Measurements from ENCODE around the gene RSBN1L.

The RSBN1L gene

GRCh38 chr7:77811516-77812289 is 115.4 kb downstream of the RSBN1L start:
- H3K36me3 ChIP-seq (ENCODE audit: control insufficient read depth in 2 of 2, insufficient read depth in 2 of 2, low read length in 2 of 2), result no peaks in the 10 kb centered on the region
- H3K27ac ChIP-seq (ENCODE audit: low read depth in 2 of 2, low read length in 2 of 2), result no peak overlapping the region
- H3K4me3 ChIP-seq (ENCODE audit: low read length in 2 of 2), result no peak overlapping the region
- peaks cover 0 to 4% of the 10 kb centered on the region in 2 donors for H3K9me3 ChIP-seq (ENCODE audit: control insufficient read depth in 2 of 2, low read length in 2 of 2)
- H3K27me3 ChIP-seq (ENCODE audit: control insufficient read depth in 2 of 2, insufficient read depth in 2 of 2, low read length in 2 of 2), result no peaks in the 10 kb centered on the region
- H3K4me1 ChIP-seq (ENCODE audit: control insufficient read depth in 2 of 2, insufficient read depth in 2 of 2, low read length in 2 of 2), result no peaks in the 10 kb centered on the region
- no peak overlapping the region for H3K9ac ChIP-seq (ENCODE audit: low read depth in 1 of 2, low read length in 2 of 2)

GRCh38 chr7:77812290-77812685 is 116.0 kb downstream of the RSBN1L start:
- Histone ChIP-seq H3K9me3 (ENCODE audit: control insufficient read depth in 2 of 2, low read length in 2 of 2) (peaks cover 0 to under 1% of the 10 kb centered on the region in 2 donors), H3K36me3 (ENCODE audit: control insufficient read depth in 2 of 2, insufficient read depth in 2 of 2, low read length in 2 of 2) (no peaks in the 10 kb centered on the region), H3K27ac (ENCODE audit: low read depth in 2 of 2, low read length in 2 of 2) (no peak overlapping the region), H3K9ac (ENCODE audit: low read depth in 1 of 2, low read length in 2 of 2) (no peak overlapping the region), H3K4me1 (ENCODE audit: control insufficient read depth in 2 of 2, insufficient read depth in 2 of 2, low read length in 2 of 2) (no peaks in the 10 kb centered on the region), H3K4me3 (ENCODE audit: low read length in 2 of 2) (no peak overlapping the region), H3K27me3 (ENCODE audit: control insufficient read depth in 2 of 2, insufficient read depth in 2 of 2, low read length in 2 of 2) (no peaks in the 10 kb centered on the region)

- no peaks in the 10 kb centered on the region for H3K27me3 ChIP-seq (ENCODE audit: control insufficient read depth in 2 of 2, insufficient read depth in 2 of 2, low read length in 2 of 2)
Measured at GRCh38 chr7:77813180-77813579, 116.9 kb downstream of the RSBN1L start.

GRCh38 chr7:77819021-77819420 is 122.8 kb downstream of the RSBN1L start:
- no peaks in the 10 kb centered on the region for H3K4me1 ChIP-seq (ENCODE audit: control insufficient read depth in 2 of 2, insufficient read depth in 2 of 2, low read length in 2 of 2)
- peaks cover 16% of the 10 kb centered on the region in 2 donors for H3K9me3 ChIP-seq (ENCODE audit: control insufficient read depth in 2 of 2, low read length in 2 of 2)
- H3K27me3 ChIP-seq (ENCODE audit: control insufficient read depth in 2 of 2, insufficient read depth in 2 of 2, low read length in 2 of 2), result no peaks in the 10 kb centered on the region
- no peak overlapping the region for H3K9ac ChIP-seq (ENCODE audit: low read depth in 1 of 2, low read length in 2 of 2)
- H3K4me3 ChIP-seq (ENCODE audit: low read length in 2 of 2), result no peak overlapping the region
- peaks cover 5 to 6% of the 10 kb centered on the region in 2 donors for H3K36me3 ChIP-seq (ENCODE audit: control insufficient read depth in 2 of 2, insufficient read depth in 2 of 2, low read length in 2 of 2)
- no peak overlapping the region for H3K27ac ChIP-seq (ENCODE audit: low read depth in 2 of 2, low read length in 2 of 2)

More at GRCh38 chr7:77813180-77813579, 116.9 kb downstream of the RSBN1L start:
- H3K4me1 ChIP-seq (ENCODE audit: control insufficient read depth in 2 of 2, insufficient read depth in 2 of 2, low read length in 2 of 2), result no peaks in the 10 kb centered on the region
- no peaks in the 10 kb centered on the region for H3K9me3 ChIP-seq (ENCODE audit: control insufficient read depth in 2 of 2, low read length in 2 of 2)
- H3K27ac ChIP-seq (ENCODE audit: low read depth in 2 of 2, low read length in 2 of 2), result no peak overlapping the region
- no peak overlapping the region for H3K9ac ChIP-seq (ENCODE audit: low read depth in 1 of 2, low read length in 2 of 2)
- H3K4me3 ChIP-seq (ENCODE audit: low read length in 2 of 2), result no peak overlapping the region
- no peaks in the 10 kb centered on the region for H3K36me3 ChIP-seq (ENCODE audit: control insufficient read depth in 2 of 2, insufficient read depth in 2 of 2, low read length in 2 of 2)

GRCh38 chr7:77820967-77821366 is 124.7 kb downstream of the RSBN1L start:
- H3K9me3 ChIP-seq (ENCODE audit: control insufficient read depth in 2 of 2, low read length in 2 of 2), result peaks cover 16% of the 10 kb centered on the region in 2 donors
- H3K36me3 ChIP-seq (ENCODE audit: control insufficient read depth in 2 of 2, insufficient read depth in 2 of 2, low read length in 2 of 2), result peaks cover 5 to 6% of the 10 kb centered on the region in 2 donors
- H3K4me1 ChIP-seq (ENCODE audit: control insufficient read depth in 2 of 2, insufficient read depth in 2 of 2, low read length in 2 of 2), result no peaks in the 10 kb centered on the region
- no peak overlapping the region for H3K4me3 ChIP-seq (ENCODE audit: low read length in 2 of 2)
- H3K9ac ChIP-seq (ENCODE audit: low read depth in 1 of 2, low read length in 2 of 2), result no peak overlapping the region
- no peak overlapping the region for H3K27ac ChIP-seq (ENCODE audit: low read depth in 2 of 2, low read length in 2 of 2)
- H3K27me3 ChIP-seq (ENCODE audit: control insufficient read depth in 2 of 2, insufficient read depth in 2 of 2, low read length in 2 of 2), result no peaks in the 10 kb centered on the region

- H3K9me3 ChIP-seq (ENCODE audit: control insufficient read depth in 2 of 2, low read length in 2 of 2), result peaks cover 16% of the 10 kb centered on the region in 2 donors
- H3K27me3 ChIP-seq (ENCODE audit: control insufficient read depth in 2 of 2, insufficient read depth in 2 of 2, low read length in 2 of 2), result no peaks in the 10 kb centered on the region
- H3K4me1 ChIP-seq (ENCODE audit: control insufficient read depth in 2 of 2, insufficient read depth in 2 of 2, low read length in 2 of 2), result no peaks in the 10 kb centered on the region
- no peak overlapping the region for H3K9ac ChIP-seq (ENCODE audit: low read depth in 1 of 2, low read length in 2 of 2)
- H3K27ac ChIP-seq (ENCODE audit: low read depth in 2 of 2, low read length in 2 of 2), result no peak overlapping the region
- H3K36me3 ChIP-seq (ENCODE audit: control insufficient read depth in 2 of 2, insufficient read depth in 2 of 2, low read length in 2 of 2), result peaks cover 5 to 6% of the 10 kb centered on the region in 2 donors
- H3K4me3 ChIP-seq (ENCODE audit: low read length in 2 of 2), result no peak overlapping the region
Measured at GRCh38 chr7:77822269-77822668, 126.0 kb downstream of the RSBN1L start.

- H3K9me3 ChIP-seq (ENCODE audit: control insufficient read depth in 2 of 2, low read length in 2 of 2), result peaks cover 16% of the 10 kb centered on the region in 2 donors
- no peak overlapping the region for H3K9ac ChIP-seq (ENCODE audit: low read depth in 1 of 2, low read length in 2 of 2)
- H3K36me3 ChIP-seq (ENCODE audit: control insufficient read depth in 2 of 2, insufficient read depth in 2 of 2, low read length in 2 of 2), result peaks cover 5 to 6% of the 10 kb centered on the region in 2 donors
- H3K27ac ChIP-seq (ENCODE audit: low read depth in 2 of 2, low read length in 2 of 2), result no peak overlapping the region
- H3K27me3 ChIP-seq (ENCODE audit: control insufficient read depth in 2 of 2, insufficient read depth in 2 of 2, low read length in 2 of 2), result no peaks in the 10 kb centered on the region
- no peaks in the 10 kb centered on the region for H3K4me1 ChIP-seq (ENCODE audit: control insufficient read depth in 2 of 2, insufficient read depth in 2 of 2, low read length in 2 of 2)
- H3K4me3 ChIP-seq (ENCODE audit: low read length in 2 of 2), result no peak overlapping the region
Measured at GRCh38 chr7:77823787-77824186, 127.5 kb downstream of the RSBN1L start.

GRCh38 chr7:77824636-77825035 is 128.4 kb downstream of the RSBN1L start:
- no peak overlapping the region for H3K9ac ChIP-seq (ENCODE audit: low read depth in 1 of 2, low read length in 2 of 2)
- H3K4me3 ChIP-seq (ENCODE audit: low read length in 2 of 2), result no peak overlapping the region
- H3K9me3 ChIP-seq (ENCODE audit: control insufficient read depth in 2 of 2, low read length in 2 of 2), result peaks cover 16% of the 10 kb centered on the region in 2 donors
- peaks cover 5 to 6% of the 10 kb centered on the region in 2 donors for H3K36me3 ChIP-seq (ENCODE audit: control insufficient read depth in 2 of 2, insufficient read depth in 2 of 2, low read length in 2 of 2)
- no peak overlapping the region for H3K27ac ChIP-seq (ENCODE audit: low read depth in 2 of 2, low read length in 2 of 2)
- no peaks in the 10 kb centered on the region for H3K4me1 ChIP-seq (ENCODE audit: control insufficient read depth in 2 of 2, insufficient read depth in 2 of 2, low read length in 2 of 2)
- no peaks in the 10 kb centered on the region for H3K27me3 ChIP-seq (ENCODE audit: control insufficient read depth in 2 of 2, insufficient read depth in 2 of 2, low read length in 2 of 2)

- Histone ChIP-seq H3K4me3 (ENCODE audit: low read length in 2 of 2) (no peak overlapping the region), H3K4me1 (ENCODE audit: control insufficient read depth in 2 of 2, insufficient read depth in 2 of 2, low read length in 2 of 2) (no peaks in the 10 kb centered on the region), H3K36me3 (ENCODE audit: control insufficient read depth in 2 of 2, insufficient read depth in 2 of 2, low read length in 2 of 2) (peaks cover 5% of the 10 kb centered on the region in 2 donors), H3K9ac (ENCODE audit: low read depth in 1 of 2, low read length in 2 of 2) (no peak overlapping the region), H3K27ac (ENCODE audit: low read depth in 2 of 2, low read length in 2 of 2) (no peak overlapping the region), H3K27me3 (ENCODE audit: control insufficient read depth in 2 of 2, insufficient read depth in 2 of 2, low read length in 2 of 2) (no peaks in the 10 kb centered on the region), H3K9me3 (ENCODE audit: control insufficient read depth in 2 of 2, low read length in 2 of 2) (peaks cover 16% of the 10 kb centered on the region in 2 donors)
Measured at GRCh38 chr7:77825131-77825530, 128.9 kb downstream of the RSBN1L start.

GRCh38 chr7:77826300-77826699 is 130.0 kb downstream of the RSBN1L start:
- Histone ChIP-seq H3K27me3 (ENCODE audit: control insufficient read depth in 2 of 2, insufficient read depth in 2 of 2, low read length in 2 of 2) (no peaks in the 10 kb centered on the region), H3K36me3 (ENCODE audit: control insufficient read depth in 2 of 2, insufficient read depth in 2 of 2, low read length in 2 of 2) (no peaks in the 10 kb centered on the region), H3K9me3 (ENCODE audit: control insufficient read depth in 2 of 2, low read length in 2 of 2) (peaks cover 6 to 10% of the 10 kb centered on the region in 2 donors), H3K4me1 (ENCODE audit: control insufficient read depth in 2 of 2, insufficient read depth in 2 of 2, low read length in 2 of 2) (no peaks in the 10 kb centered on the region), H3K27ac (ENCODE audit: low read depth in 2 of 2, low read length in 2 of 2) (no peak overlapping the region), H3K9ac (ENCODE audit: low read depth in 1 of 2, low read length in 2 of 2) (no peak overlapping the region), H3K4me3 (ENCODE audit: low read length in 2 of 2) (no peak overlapping the region)

All from mucosa of rectum (tissue), 2 donors.